Cardiac fibroblast (primary cell): Measurements from ENCODE around the gene PALM.
"Not testable (repeated sequence)": the region's sequence is repeated elsewhere in the genome, so short reads cannot be mapped to it uniquely, and the experiment has no call there.

Experiments
- DNase-seq, 2 donors: peaks; one replicate each; pipeline versions ENCODE4 v3.0.0 to v3.0.0-alpha.2; 2010; ENCODE audit warnings: low read depth in 2 of 2
- H3K4me3 ChIP-seq, 2 donors: replicated peaks in 1 of 2; 1 replicate in 1 of 2; 2 replicates in 1 of 2; pipeline ENCODE4 v1.5.1; 2011; ENCODE audit warnings: low read depth in 2 of 2, low read length in 2 of 2, mild to moderate bottlenecking in 2 of 2, moderate library complexity in 1 of 2
- CTCF ChIP-seq: IDR thresholded peaks from one replicate; pipeline ENCODE4 v1.5.1; 2011; ENCODE audit warnings: low read depth, mild to moderate bottlenecking, low read length, inconsistent platforms

PALM gene

GRCh38 chr19:738509-739128, 29.9 kb downstream of the PALM start:
- no peak for TF ChIP-seq CTCF
- H3K4me3 ChIP-seq = no peak overlapping the region
- DNase-seq = no peak

- no peak overlapping the region for H3K4me3 ChIP-seq
- TF ChIP-seq CTCF = no peak
- no peak for DNase-seq
Observed at GRCh38 chr19:739998-740715, 31.4 kb downstream of the PALM start.

GRCh38 chr19:740816-741505, 32.2 kb downstream of the PALM start:
- H3K4me3 ChIP-seq = not testable (repeated sequence)

DNA sequence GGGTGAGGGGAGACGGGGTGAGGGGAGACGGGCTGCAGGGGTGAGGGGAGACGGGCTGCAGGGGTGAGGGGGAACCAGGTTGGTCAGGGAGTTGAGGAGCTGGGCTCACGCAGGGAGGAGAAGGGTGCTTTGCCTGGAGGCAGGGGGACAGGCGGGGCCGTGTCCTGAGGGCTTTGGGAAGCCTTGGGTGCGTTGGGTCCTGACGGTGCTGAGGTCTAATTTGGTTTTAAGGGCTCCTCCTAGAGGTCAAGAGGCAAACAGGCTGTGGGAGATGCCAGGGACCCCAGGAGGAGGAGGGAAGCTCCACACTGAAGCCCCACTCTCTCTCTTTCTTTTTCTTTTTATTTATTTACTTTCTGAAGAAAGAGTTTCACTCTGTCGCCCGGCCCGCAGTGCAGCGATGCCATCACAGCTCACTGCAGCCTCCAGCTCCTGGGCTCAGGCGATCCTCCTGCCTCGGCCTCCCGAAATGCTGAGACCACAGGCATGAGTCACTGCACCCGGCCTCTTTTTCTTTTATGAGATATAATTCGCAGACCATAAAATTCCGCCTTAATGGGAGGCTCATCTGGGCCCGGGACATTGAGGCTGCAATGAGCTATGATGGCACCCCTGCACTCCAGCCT, 32.9 kb downstream of the PALM start:
- H3K4me3 ChIP-seq = no peak overlapping the region
- DNase-seq = peak in 1 of 2 donors; percentile 33
- TF ChIP-seq CTCF = peak; percentile 18

More at GRCh38 chr19:740816-741505, 32.2 kb downstream of the PALM start:
- DNase-seq = not testable (repeated sequence)

- TF ChIP-seq CTCF = no peak
- no peak overlapping the region for H3K4me3 ChIP-seq
- no peak for DNase-seq
Observed at GRCh38 chr19:742540-743075, 33.9 kb downstream of the PALM start.

DNA sequence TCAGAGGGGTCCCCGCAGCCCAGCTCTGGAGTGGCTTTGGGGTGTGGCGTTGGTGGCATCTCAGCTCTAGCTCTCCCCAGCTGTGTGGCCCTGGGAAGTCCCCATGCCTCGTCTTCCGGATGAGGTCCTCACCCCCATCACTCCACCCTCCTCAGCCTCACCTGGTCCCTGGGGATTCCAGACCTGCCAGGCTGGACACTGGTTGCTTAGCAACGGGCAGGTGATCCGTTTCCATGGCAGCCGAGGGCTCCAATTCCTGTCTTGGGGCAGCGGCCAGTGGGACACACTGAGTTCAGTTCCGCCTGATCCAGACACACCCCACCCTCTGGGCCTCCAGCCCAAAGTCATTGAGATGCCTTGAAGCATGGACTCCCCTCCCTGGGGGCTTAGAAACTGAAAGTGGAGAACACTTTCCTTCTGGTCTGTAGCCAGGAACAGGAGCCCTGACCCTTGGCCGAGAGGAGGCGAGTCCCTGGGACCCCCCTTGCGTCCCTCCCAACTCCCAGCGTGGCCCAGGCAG, 34.5 kb downstream of the PALM start:
- no peak for TF ChIP-seq CTCF
- no peak overlapping the region for H3K4me3 ChIP-seq
- peak; percentile 16 to 74 for DNase-seq

DNA sequence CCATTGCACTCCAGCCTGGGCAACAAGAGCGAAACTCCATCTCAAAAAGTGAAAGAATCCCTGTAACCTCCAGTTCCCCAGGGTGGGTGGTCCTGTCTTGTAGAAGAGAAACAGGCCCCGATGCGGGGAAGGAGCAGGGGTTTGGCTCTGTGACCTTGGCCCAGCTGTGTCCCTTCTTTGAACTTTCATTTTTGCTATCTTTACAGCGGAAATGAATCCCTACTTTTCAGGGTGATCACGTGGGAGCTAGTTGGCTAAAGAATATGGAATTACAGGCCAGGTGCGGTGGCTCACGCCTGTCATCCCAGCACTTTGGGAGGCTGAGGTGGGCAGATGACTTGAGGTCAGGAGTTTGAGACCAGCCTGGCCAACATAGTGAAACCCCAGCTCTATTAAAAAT, 36.4 kb downstream of the PALM start:
- DNase-seq = peak in 1 of 2 donors; percentile 82
- H3K4me3 ChIP-seq = not testable (repeated sequence)
